Measurements from ENCODE around the gene TTC14.

The TTC14 gene

DNA sequence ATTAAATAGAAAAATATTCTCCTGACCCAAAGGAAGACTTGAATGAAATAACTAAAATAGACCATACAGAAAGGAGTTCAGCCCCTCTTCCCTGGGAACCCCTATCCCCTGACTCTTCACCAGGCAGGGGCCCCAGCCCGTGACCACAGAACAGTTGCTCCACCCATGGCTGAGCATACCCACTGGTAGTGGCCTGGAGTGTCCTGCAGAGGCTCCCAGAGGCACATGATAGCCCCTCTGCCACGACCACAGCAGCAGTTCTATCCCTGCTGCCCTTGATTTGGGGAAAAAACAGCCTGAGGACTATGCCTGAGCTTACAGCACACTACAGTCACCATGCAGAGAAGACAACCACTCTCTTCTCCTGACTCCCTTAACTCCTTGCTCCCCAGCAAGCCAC lies 31.8 kb downstream of the TTC14 start:
- DNase-seq (ENCODE audit: low read depth in 2 of 2), result no peak

- no peak for DNase-seq (ENCODE audit: low read depth in 2 of 2)
Observed at GRCh38 chr3:180640987-180641386, 39.0 kb downstream of the TTC14 start.

DNA sequence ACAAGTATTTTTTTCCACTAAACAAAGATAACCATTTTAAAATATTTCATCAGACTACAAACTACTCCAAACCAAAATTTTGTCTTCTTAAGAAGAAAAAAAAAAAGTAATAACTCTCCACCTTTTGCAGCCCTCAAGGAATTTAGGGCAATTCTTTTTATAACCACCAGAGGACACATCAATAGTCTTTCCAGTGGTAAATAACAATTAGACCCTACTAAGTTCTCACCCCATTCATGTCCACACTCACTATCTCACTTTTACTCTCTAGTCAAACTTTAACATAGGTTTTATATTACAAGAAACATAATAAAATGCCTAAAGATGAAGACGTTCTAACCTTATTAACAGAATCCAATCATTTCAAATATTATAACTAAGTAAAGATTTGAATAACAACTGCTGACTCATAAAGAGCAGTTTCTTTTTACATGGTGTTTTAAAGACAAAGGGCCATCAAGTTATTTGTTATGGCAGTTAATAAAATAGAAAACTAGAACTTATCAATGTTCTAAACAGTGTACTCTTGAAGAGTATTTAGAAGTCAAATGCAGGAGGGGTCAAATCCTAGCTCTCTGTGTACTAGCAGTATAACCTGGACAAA lies 44.3 kb downstream of the TTC14 start:
- DNase-seq (ENCODE audit: low read depth in 2 of 2), result no peak

GRCh38 chr3:180656406-180656805 lies 54.4 kb downstream of the TTC14 start:
- no peak for DNase-seq (ENCODE audit: low read depth in 2 of 2)

DNA sequence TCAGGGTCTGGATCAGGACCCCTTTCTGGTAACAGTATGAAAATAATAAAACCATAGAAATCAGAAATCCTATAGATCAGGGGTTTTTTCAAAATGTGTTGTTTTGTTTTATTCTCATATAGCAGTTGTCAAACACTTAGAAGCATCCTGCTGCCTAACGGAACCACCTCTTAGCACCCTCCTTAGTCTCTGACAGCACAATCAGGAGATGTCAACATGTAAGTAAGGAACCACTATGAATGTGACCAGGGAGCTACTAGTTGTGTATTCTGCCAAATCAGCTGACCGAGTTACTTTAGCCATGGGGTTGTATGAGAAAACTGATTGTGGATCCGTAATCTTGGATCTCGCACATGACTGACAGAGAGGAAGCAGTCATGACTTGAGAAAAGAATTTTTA lies 55.1 kb downstream of the TTC14 start:
- no peak for DNase-seq (ENCODE audit: low read depth in 2 of 2)
